Glutamatergic neuron (in vitro differentiated cells): ENCODE data around the gene NTM. TPM values are rescaled to one million over a fixed set of nuclear protein-coding genes. Genes with fewer than 3 reads are reported as not detected.
A peak's percentile ranks its signal among the peaks of the same experiment; 100 is the strongest.

ENCODE experiments used
- DNase-seq: peaks from one replicate; pipeline ENCODE4 v3.0.0; 2022
- H3K27ac Mint-ChIP-seq: one replicate; pipeline ENCODE4 v1.8.0; 2020; ENCODE audit warnings: mild to moderate bottlenecking, mixed read lengths, inconsistent platforms; ENCODE audit not compliant: unreplicated experiment
- H3K27me3 Mint-ChIP-seq: one replicate; pipeline ENCODE4 v1.8.0; 2020; ENCODE audit warnings: mild to moderate bottlenecking, moderate library complexity, mixed read lengths, inconsistent platforms; ENCODE audit not compliant: unreplicated experiment
- H3K36me3 Mint-ChIP-seq: one replicate; pipeline ENCODE4 v1.8.0; 2020; ENCODE audit warnings: mild to moderate bottlenecking, mixed read lengths, inconsistent platforms; ENCODE audit not compliant: unreplicated experiment
- H3K4me1 Mint-ChIP-seq: one replicate; pipeline ENCODE4 v1.8.0; 2020; ENCODE audit warnings: mild to moderate bottlenecking, low read depth, mixed read lengths, inconsistent platforms; ENCODE audit not compliant: unreplicated experiment
- H3K4me3 Mint-ChIP-seq: one replicate; pipeline ENCODE4 v1.8.0; 2020; ENCODE audit warnings: mild to moderate bottlenecking, mixed read lengths, inconsistent platforms; ENCODE audit not compliant: unreplicated experiment
- H3K9me3 Mint-ChIP-seq: one replicate; pipeline ENCODE4 v1.8.0; 2020; ENCODE audit warnings: mild to moderate bottlenecking, moderate library complexity, mixed read lengths, inconsistent platforms; ENCODE audit not compliant: unreplicated experiment
- CTCF ChIP-seq: fragments of 200-600 bp; sonication (generic); IDR thresholded peaks from one replicate; pipeline ENCODE4 v1.5.0; 2021; ENCODE audit not compliant: partially characterized antibody, unreplicated experiment
- total RNA-seq: library from RNA; stranded (reverse); fragmentation: NEBNext Ultra II Directional; extraction: Animal tissue kit (Norgen Biotek cat#: 25700); gene quantifications from one replicate; pipeline ENCODE4 v1.2.1, GENCODE V29; 2021; ENCODE audit not compliant: unreplicated experiment

The NTM gene
- total RNA-seq, 1 donor from 2014 or later = 1.2 TPM

DNA sequence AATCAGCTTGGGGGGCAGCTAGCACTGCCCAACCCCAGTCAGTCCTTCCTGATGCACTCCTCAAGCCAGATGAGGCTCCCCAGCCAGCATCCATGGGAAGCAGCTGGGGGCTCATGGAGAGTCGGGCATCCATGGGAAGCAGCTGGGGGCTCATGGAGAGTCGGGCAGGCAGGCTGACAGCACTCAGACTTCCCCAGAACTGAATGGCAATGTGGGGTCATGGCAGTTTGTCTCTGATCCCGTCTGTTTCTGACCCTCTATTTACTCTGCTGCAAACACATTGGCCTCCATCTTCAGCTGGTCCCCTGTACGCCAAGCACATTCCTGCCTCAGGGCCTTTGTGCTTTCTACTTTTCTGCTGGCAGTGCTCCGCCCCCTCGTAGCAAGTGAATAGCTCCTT, 314.8 kb downstream of the NTM start:
- peaks cover 5% of the 10 kb centered on the region for H3K4me1 Mint-ChIP-seq
- H3K27me3 Mint-ChIP-seq = peaks cover 4% of the 10 kb centered on the region
- no peak for DNase-seq
- H3K36me3 Mint-ChIP-seq = no peaks in the 10 kb centered on the region
- peaks cover 1% of the 10 kb centered on the region for H3K9me3 Mint-ChIP-seq
- H3K27ac Mint-ChIP-seq = no peak overlapping the region
- no peak overlapping the region for H3K4me3 Mint-ChIP-seq
- no peak for TF ChIP-seq CTCF

- Mint-ChIP-seq H3K27me3 (peaks cover 7% of the 10 kb centered on the region), H3K27ac (no peak overlapping the region), H3K9me3 (peaks cover 1% of the 10 kb centered on the region), H3K4me3 (no peak overlapping the region), H3K4me1 (peaks cover 5% of the 10 kb centered on the region), H3K36me3 (no peaks in the 10 kb centered on the region)
- no peak for DNase-seq
- TF ChIP-seq CTCF = no peak
Measured at GRCh38 chr11:131685906-131686305, 315.5 kb downstream of the NTM start.

- Mint-ChIP-seq H3K27ac (no peak overlapping the region), H3K9me3 (peaks cover 1% of the 10 kb centered on the region), H3K4me3 (no peak overlapping the region), H3K4me1 (peaks cover 5% of the 10 kb centered on the region), H3K36me3 (no peaks in the 10 kb centered on the region), H3K27me3 (peaks cover 7% of the 10 kb centered on the region)
- TF ChIP-seq CTCF = no peak
- no peak for DNase-seq
Measured at GRCh38 chr11:131686836-131687235, 316.4 kb downstream of the NTM start.

GRCh38 chr11:131687291-131688047, 317.1 kb downstream of the NTM start:
- H3K4me3 Mint-ChIP-seq = no peak overlapping the region
- TF ChIP-seq CTCF = no peak
- no peak for DNase-seq
- H3K36me3 Mint-ChIP-seq = no peaks in the 10 kb centered on the region
- peaks cover 5% of the 10 kb centered on the region for H3K4me1 Mint-ChIP-seq
- peaks cover 8% of the 10 kb centered on the region for H3K27me3 Mint-ChIP-seq
- H3K9me3 Mint-ChIP-seq = no peaks in the 10 kb centered on the region
- no peak overlapping the region for H3K27ac Mint-ChIP-seq

DNA sequence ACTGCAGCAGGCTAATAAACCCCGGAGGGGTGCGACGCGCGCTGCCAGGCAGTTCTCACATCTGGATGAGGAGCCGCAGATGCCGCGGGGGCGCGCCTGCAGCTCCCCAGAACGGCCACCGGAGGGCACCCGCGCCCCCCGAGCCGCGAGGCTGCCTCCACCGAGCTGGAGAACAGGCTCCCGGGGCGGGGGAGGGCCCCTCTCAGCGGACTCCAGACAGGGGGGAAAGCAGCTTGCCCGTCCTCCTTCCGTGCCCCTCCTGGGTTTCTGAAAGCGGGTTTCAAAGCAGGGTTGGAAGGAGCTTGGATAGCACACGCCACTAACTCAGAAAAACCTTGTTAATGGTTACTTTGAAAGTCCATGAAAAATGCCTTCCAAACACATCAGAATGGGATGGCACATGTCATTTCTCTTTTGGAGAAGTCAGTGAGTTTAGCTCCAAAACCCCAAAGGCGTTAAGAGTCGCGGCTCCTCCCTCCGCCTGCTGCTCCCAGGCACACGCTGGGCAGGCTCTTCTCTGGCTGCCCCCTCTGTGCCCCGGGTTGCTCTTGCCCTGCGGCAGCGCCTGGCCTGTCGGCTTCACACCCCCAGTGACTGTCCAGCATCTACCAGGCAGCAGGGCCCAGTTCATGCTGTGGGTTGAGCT, 317.8 kb downstream of the NTM start:
- no peak overlapping the region for H3K4me3 Mint-ChIP-seq
- H3K27ac Mint-ChIP-seq = no peak overlapping the region
- H3K4me1 Mint-ChIP-seq = peaks cover 3% of the 10 kb centered on the region
- peak; percentile 91 for TF ChIP-seq CTCF
- no peaks in the 10 kb centered on the region for H3K9me3 Mint-ChIP-seq
- peak; percentile 77 for DNase-seq
- H3K36me3 Mint-ChIP-seq = no peaks in the 10 kb centered on the region
- peaks cover 4% of the 10 kb centered on the region for H3K27me3 Mint-ChIP-seq
